ENCODE results near the gene PIGQ.

DNA sequence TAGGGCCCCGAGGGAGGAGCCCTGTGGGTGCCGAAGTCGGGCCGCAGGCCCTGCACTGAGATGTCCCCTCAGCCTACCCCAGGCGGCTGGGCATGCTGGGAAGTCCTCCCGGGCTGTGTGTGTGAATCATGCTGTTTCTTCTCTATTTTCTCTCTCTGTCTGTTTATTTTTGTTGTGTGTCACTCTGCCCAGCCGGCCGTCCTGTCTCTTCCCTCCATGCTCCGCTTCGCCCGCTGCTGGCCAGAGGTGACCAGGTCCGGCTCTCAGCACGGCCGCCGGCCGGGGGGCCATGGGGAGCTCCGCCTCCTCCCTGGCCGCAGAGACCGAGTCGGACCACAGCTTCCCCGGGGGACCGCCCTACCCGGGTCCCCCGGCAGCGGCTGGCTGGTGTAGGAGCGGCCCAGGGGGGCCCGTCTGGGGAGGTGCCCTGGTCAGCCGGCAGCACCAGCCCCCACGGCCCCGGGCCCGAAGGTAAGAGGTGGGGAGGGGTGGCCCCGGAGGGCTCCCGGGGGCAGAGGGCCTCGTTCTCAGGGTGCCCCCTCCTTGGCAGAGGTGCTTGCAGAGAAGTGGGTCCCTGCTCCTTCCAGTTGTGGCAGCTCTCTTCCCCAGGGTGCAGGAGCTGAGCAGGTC lies 29.8 kb upstream of the PIGQ start:
- TF ChIP-seq POLR2AphosphoS5 (IDR thresholded peaks at IDR 0.05; ENCODE audit: low read depth, low read length), result no peak
- TF ChIP-seq POLR2A (IDR thresholded peaks at IDR 0.05; ENCODE audit: low read depth, low read length), result no peak
- no peak for TF ChIP-seq TAF1 (IDR thresholded peaks at IDR 0.05; ENCODE audit: borderline replicate concordance, low read depth, low read length)
